H1 (cell line): ENCODE data around the gene FAM53B. TPM values are rescaled to one million over a fixed set of nuclear protein-coding genes. Genes with fewer than 3 reads are reported as not detected.
A peak's percentile ranks its signal among the peaks of the same experiment; 100 is the strongest.

Experiments
- CTCF ChIA-PET: fragments of 300-600 bp; sonication (Branson Sonifier 250); formaldehyde crosslinking; loops from one replicate; lab custom pipeline; 2021; ENCODE audit not compliant: partially characterized antibody; lab: Charles Lee
- POLR2A ChIA-PET: fragments of 300-600 bp; sonication (Branson Sonifier 250); formaldehyde crosslinking; loops from one replicate; lab custom pipeline; 2021; ENCODE audit warnings: inconsistent platforms; ENCODE audit not compliant: partially characterized antibody; lab: Charles Lee
- DNase-seq, 2 experiments: peaks; one replicate each; pipeline versions ENCODE4 v3.0.0 to v3.0.0-alpha.2; 2010 to 2022; ENCODE audit warnings: low spot score in 2 of 2, low read depth in 1 of 2, mixed read lengths in 1 of 2
- FAIRE-seq: peaks from 2 replicates; lab custom pipeline; 2011; peaks lifted over from hg19 to GRCh38; lab: Jason Lieb, UNC
- H2AFZ ChIP-seq: 2 replicates; pipeline ENCODE4 v1.8.1; 2012; ENCODE audit warnings: low read length, inconsistent platforms
- H2AK5ac ChIP-seq: 2 replicates; pipeline ENCODE4 v1.6.1; 2013; ENCODE audit warnings: low read depth, low read length
- H2BK120ac ChIP-seq: replicated peaks from 2 replicates; pipeline ENCODE3; 2013; ENCODE audit warnings: low read depth, low read length, inconsistent platforms
- H2BK12ac ChIP-seq: 2 replicates; pipeline ENCODE4 v1.6.1; 2013; ENCODE audit warnings: low read depth, low read length
- H2BK15ac ChIP-seq: 2 replicates; pipeline ENCODE4 v1.6.1; 2013; ENCODE audit warnings: low read length
- H2BK20ac ChIP-seq: 2 replicates; pipeline ENCODE4 v1.6.1; 2013; ENCODE audit warnings: low read length
- H2BK5ac ChIP-seq: 2 replicates; pipeline ENCODE4 v1.6.1; 2013; ENCODE audit warnings: low read depth, low read length
- H3K14ac ChIP-seq: 2 replicates; pipeline ENCODE4 v1.6.1; 2013; ENCODE audit warnings: inconsistent platforms; ENCODE audit not compliant: insufficient read length
- H3K18ac ChIP-seq: 2 replicates; pipeline ENCODE4 v1.6.1; 2013; ENCODE audit warnings: low read length; ENCODE audit errors: extremely low read depth
- H3K23ac ChIP-seq: 2 replicates; pipeline ENCODE4 v1.6.1; 2013; ENCODE audit warnings: inconsistent platforms; ENCODE audit not compliant: insufficient read length
- H3K23me2 ChIP-seq: 2 replicates; pipeline ENCODE4 v1.6.1; 2013; ENCODE audit warnings: low read depth, low read length
- H3K27ac ChIP-seq: 2 replicates; pipeline ENCODE4 v1.6.1; 2011; ENCODE audit warnings: low read depth, low read length, inconsistent platforms
- H3K27me3 ChIP-seq, 4 experiments: replicated peaks in 1 of 4; 1 replicate in 1 of 4; 2 replicates in 3 of 4; pipeline versions ENCODE4 v1.6.1 to v1.8.1; 2011 to 2013; ENCODE audit warnings: low read length in 3 of 4, mild to moderate bottlenecking in 3 of 4, inconsistent platforms in 2 of 4, mixed read lengths in 2 of 4, moderate library complexity in 1 of 4; ENCODE audit not compliant: control insufficient read depth in 3 of 4, insufficient read depth in 3 of 4; ENCODE audit errors: extremely low read depth in 1 of 4
- H3K36me3 ChIP-seq, 4 experiments: 2 replicates each; pipeline versions ENCODE4 v1.6.1 to v1.8.1; 2011 to 2013; ENCODE audit warnings: mild to moderate bottlenecking in 4 of 4, low read length in 3 of 4, moderate library complexity in 2 of 4, control low read depth in 1 of 4, inconsistent platforms in 1 of 4; ENCODE audit not compliant: insufficient read depth in 4 of 4, control insufficient read depth in 2 of 4
- H3K4ac ChIP-seq: replicated peaks from 2 replicates; pipeline ENCODE3; 2013; ENCODE audit warnings: low read length, low read depth, mixed read lengths, inconsistent platforms; ENCODE audit not compliant: insufficient read length
- H3K4me1 ChIP-seq, 4 experiments: replicated peaks in 1 of 4; 1 replicate in 1 of 4; 2 replicates in 3 of 4; pipeline versions ENCODE4 v1.6.1 to v1.8.1; 2011 to 2013; ENCODE audit warnings: low read length in 3 of 4, inconsistent platforms in 2 of 4, mixed read lengths in 1 of 4; ENCODE audit not compliant: insufficient read depth in 4 of 4, control insufficient read depth in 3 of 4
- H3K4me2 ChIP-seq, 2 experiments: 2 replicates each; pipeline versions ENCODE4 v1.6.1 to v1.8.1; 2011 to 2013; ENCODE audit warnings: low read depth in 2 of 2, low read length in 2 of 2, control low read depth in 1 of 2, inconsistent platforms in 1 of 2, mild to moderate bottlenecking in 1 of 2; ENCODE audit not compliant: insufficient read depth in 1 of 2
- H3K4me3 ChIP-seq, 4 experiments: fragments of 200-600, 300-600 bp in 1 of 4; sonication (generic), shearing (Covaris generic), sonication (Bioruptor Twin) in 1 of 4; 2 replicates each; pipeline versions ENCODE4 v1.5.1 to v1.8.1; 2011 to 2016; ENCODE audit warnings: low read length in 4 of 4, low read depth in 3 of 4, control low read depth in 2 of 4, inconsistent platforms in 2 of 4, mild to moderate bottlenecking in 2 of 4, mixed read lengths in 1 of 4, moderate library complexity in 1 of 4; ENCODE audit not compliant: insufficient read depth in 2 of 4; ENCODE audit errors: extremely low read depth in 1 of 4
- H3K56ac ChIP-seq: replicated peaks from 2 replicates; pipeline ENCODE3; 2013; ENCODE audit warnings: low read depth, mild to moderate bottlenecking, mixed read lengths, low read length, inconsistent platforms; ENCODE audit not compliant: insufficient read length
- H3K79me1 ChIP-seq: 2 replicates; pipeline ENCODE4 v1.6.1; 2013; ENCODE audit warnings: low read depth, low read length, control low read depth
- H3K79me2 ChIP-seq, 2 experiments: 2 replicates each; pipeline versions ENCODE4 v1.6.1 to v1.8.1; 2012 to 2013; ENCODE audit warnings: low read length in 2 of 2, mild to moderate bottlenecking in 2 of 2, inconsistent platforms in 1 of 2; ENCODE audit not compliant: insufficient read depth in 2 of 2, control insufficient read depth in 1 of 2
- H3K9ac ChIP-seq, 4 experiments: replicated peaks in 1 of 4; 1 replicate in 1 of 4; 2 replicates in 3 of 4; pipeline versions ENCODE4 v1.6.1 to v1.8.1; 2011 to 2013; ENCODE audit warnings: low read depth in 3 of 4, low read length in 3 of 4, control low read depth in 2 of 4, mild to moderate bottlenecking in 2 of 4, moderate library complexity in 2 of 4, inconsistent platforms in 1 of 4; ENCODE audit errors: extremely low read depth in 1 of 4
- H3K9me3 ChIP-seq, 2 experiments: 2 replicates each; pipeline versions ENCODE4 v1.6.1 to v1.8.1; 2012 to 2013; ENCODE audit warnings: mild to moderate bottlenecking in 2 of 2, moderate library complexity in 2 of 2, control low read depth in 1 of 2, inconsistent platforms in 1 of 2, low read depth in 1 of 2, low read length in 1 of 2, mixed read lengths in 1 of 2; ENCODE audit not compliant: insufficient read depth in 2 of 2
- H4K20me1 ChIP-seq, 2 experiments: replicated peaks in 1 of 2; 2 replicates each; pipeline versions ENCODE3 to v1.8.1; 2011 to 2013; ENCODE audit warnings: inconsistent platforms in 2 of 2, low read length in 2 of 2, mild to moderate bottlenecking in 1 of 2; ENCODE audit not compliant: insufficient read depth in 2 of 2, control insufficient read depth in 1 of 2
- H4K5ac ChIP-seq: 2 replicates; pipeline ENCODE4 v1.6.1; 2013; ENCODE audit warnings: low read length, low read depth, mixed read lengths, inconsistent platforms; ENCODE audit not compliant: insufficient read length
- H4K8ac ChIP-seq: 2 replicates; pipeline ENCODE4 v1.8.0; 2013; ENCODE audit warnings: mild to moderate bottlenecking, moderate library complexity, low read length, inconsistent platforms; ENCODE audit not compliant: insufficient read depth; ENCODE audit errors: extremely low read depth
- H4K91ac ChIP-seq: replicated peaks from 2 replicates; pipeline ENCODE3; 2013; ENCODE audit warnings: low read length, mixed read lengths, inconsistent platforms; ENCODE audit not compliant: insufficient read length
- POLR2AphosphoS5 ChIP-seq: IDR thresholded peaks from 2 replicates; pipeline ENCODE4 v1.6.1; 2011; ENCODE audit warnings: low read depth, low read length
- SRF ChIP-seq: IDR thresholded peaks from 2 replicates; pipeline ENCODE4 v1.6.1; 2011; ENCODE audit warnings: mild to moderate bottlenecking, low read depth, low read length, moderate library complexity
- WGBS, 2 experiments: shearing (Covaris generic) in 1 of 2; methylation state at CpG; one replicate each; pipeline versions ENCODE4 v1.1.6 to v1.1.7; 2013 to 2015; ENCODE audit warnings: low lambda C conversion rate in 2 of 2, mixed read lengths in 2 of 2, inconsistent platforms in 1 of 2, low coverage in 1 of 2, missing lambda C conversion rate in 1 of 2; ENCODE audit not compliant: insufficient replicate concordance in 2 of 2, insufficient coverage in 1 of 2, insufficient read length in 1 of 2; ENCODE audit errors: extremely low coverage in 1 of 2, missing lambda C conversion rate in 1 of 2; 5-methylcytosine and 5-hydroxymethylcytosine counted together
- polyA plus RNA-seq, 7 experiments: library from polyadenylated mRNA; depleted of rRNA in 3 of 7; stranded (reverse) in 5 of 7; unstranded in 2 of 7; fragments of >200 nt in 5 of 7; fragments of 200-250 nt in 2 of 7; gene quantifications; 1 replicate in 5 of 7; 2 replicates in 1 of 7; 4 replicates in 1 of 7; pipeline versions ENCODE4 v1.2.1 to v1.2.3, GENCODE V29; 2011 to 2013; ENCODE audit warnings: missing spikeins in 2 of 7, mixed read lengths in 2 of 7
- total RNA-seq: library from RNA; stranded (reverse); fragmentation: NEBNext Ultra II Directional; extraction: Animal tissue kit (Norgen Biotek cat#: 25700); gene quantifications from 2 replicates; pipeline ENCODE4 v1.2.1, GENCODE V29; 2021

Gene FAM53B
- total and polyA plus RNA-seq, 2 of the 8 experiments (the other 6 are each of a cell fraction or from before 2014, with no cell fraction given): 5.3 to 14.4 TPM

DNA sequence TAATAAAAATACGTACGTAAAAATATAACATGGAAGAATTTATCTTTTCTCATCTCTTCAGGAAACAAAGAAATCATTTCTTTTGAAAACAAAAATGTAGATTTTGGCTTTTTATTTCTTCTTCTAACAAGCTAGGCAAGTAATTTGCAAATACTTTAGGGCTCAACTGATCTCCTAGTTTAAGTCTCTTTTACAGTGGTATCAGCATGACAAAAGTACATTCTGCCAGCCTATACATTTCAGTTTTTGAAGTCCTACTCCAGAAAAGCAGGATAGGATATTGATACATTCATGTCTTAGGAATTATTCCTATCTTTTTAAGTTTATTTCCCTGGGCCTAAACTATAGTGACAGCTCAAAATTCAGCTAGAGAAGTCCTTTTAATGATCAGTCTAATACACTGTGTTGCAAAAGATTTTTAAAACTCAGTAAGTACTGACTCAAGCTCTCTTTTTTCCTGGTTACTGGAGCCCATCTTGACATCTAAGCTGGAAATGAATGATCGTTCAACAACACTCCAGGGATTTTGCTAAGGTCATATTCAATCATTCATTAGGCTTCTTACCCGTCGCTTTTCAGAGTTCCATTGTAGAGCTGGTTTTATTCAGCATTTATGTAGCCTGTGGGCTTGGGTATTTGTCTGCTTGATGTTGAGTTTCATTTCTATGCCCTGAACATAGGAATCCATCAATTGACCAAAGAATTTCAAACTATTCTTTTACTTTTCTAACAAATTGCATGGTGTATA is 12.2 kb upstream of the FAM53B start:
- CTCF ChIA-PET: interaction anchor here (0.6 to 4.1 kb wide), 9 partner anchors 10 to 776 kb away, joined by 3 to 21 read pairs (median 4); partner anchors contain the start of gene EEF1AKMT2
- Histone ChIP-seq H3K56ac (no peak overlapping the region), H3K27ac (no peak overlapping the region), H4K20me1 (no peaks in the 10 kb centered on the region), H4K5ac (no peak overlapping the region), H4K8ac (no peak overlapping the region), H3K4me1 (peaks cover 0 to 10% (median 2%) of the 10 kb centered on the region in 4 experiments; a peak in 3 of 7 replicates), H3K79me2 (no peaks in the 10 kb centered on the region), H3K9me3 (no peaks in the 10 kb centered on the region), H2AK5ac (no peak overlapping the region), H3K23me2 (0 out of 2 replicates have a peak, but pooled peaks cover 4% of the 10 kb centered on the region), H3K4me2 (no peak overlapping the region; a peak in 1 of 4 replicates), H2BK12ac (no peak overlapping the region), H3K79me1 (no peaks in the 10 kb centered on the region), H3K4me3 (0 out of 8 replicates have a peak overlapping the region, but pooled peaks of 1 of the 4 experiments have one; percentile 0), H2AFZ (no peak overlapping the region), H3K36me3 (peaks cover 2 to 23% (median 8%) of the 10 kb centered on the region in 4 experiments; a peak in 3 of 8 replicates), H2BK5ac (no peak overlapping the region), H2BK15ac (no peak overlapping the region), H3K27me3 (no peaks in the 10 kb centered on the region), H3K18ac (no peak overlapping the region), H3K9ac (no peak overlapping the region), H2BK20ac (no peak overlapping the region), H3K4ac (no peak overlapping the region), H2BK120ac (no peak overlapping the region), H3K23ac (no peak overlapping the region), H4K91ac (no peak overlapping the region), H3K14ac (no peak overlapping the region)
- POLR2A ChIA-PET: interaction anchor here (0.6 to 2.6 kb wide), 4 partner anchors 10 to 28 kb away, joined by 3 to 13 read pairs (median 8); no protein-coding TSS in a partner anchor
- 71% methylated on average over 5 of the region's 5 CpGs; no CpG with 5 or more reads in 1 of the 2 experiments for WGBS, 2 experiments
- DNase-seq (no peak), FAIRE-seq (peak; percentile 50)
- TF ChIP-seq SRF: no peak
- TF ChIP-seq POLR2AphosphoS5: no peak
